ENCODE data around the gene KSR1.

DNA sequence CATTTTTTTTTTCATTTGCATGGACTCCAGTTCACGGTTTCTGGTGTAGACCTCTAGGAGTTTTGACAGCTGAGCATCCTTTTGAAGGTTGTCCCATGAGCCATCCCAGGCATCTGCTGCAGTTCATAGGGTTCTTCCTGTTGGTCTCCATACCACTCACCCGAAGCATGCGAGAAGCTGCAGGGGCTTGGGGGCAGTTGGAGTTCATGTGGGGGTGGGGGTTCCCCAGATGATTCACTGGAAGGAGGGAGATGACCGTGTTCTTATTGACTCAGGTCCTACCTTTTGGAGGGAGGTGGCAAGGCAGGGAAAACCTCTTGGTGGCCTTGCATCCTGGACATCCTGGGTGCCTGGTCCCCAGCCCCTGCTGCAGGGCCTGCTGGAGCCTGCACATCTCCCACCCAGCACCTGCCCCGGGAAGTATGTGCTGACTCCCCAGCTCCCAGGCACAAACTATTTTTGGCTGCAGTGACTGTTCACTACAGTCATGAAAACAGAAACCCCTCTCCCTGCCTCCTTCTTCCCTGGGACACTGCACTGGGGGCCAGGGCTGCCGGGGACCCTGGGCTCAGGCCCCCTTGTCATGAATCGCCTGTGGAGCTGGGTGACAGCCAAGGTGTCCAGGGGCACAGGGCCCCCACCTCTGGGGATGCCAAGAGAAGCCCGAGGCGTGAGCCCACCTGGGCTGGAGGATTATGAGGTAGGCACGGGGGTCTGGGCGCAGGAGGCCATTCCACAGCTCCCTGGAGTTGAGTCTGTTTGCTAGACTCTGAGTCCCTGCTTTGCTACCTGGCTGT, 109.8 kb downstream of the KSR1 start:
- TF ChIP-seq POLR2AphosphoS5 (IDR thresholded peaks at IDR 0.05), result no peak
- TF ChIP-seq, protein P1, sequence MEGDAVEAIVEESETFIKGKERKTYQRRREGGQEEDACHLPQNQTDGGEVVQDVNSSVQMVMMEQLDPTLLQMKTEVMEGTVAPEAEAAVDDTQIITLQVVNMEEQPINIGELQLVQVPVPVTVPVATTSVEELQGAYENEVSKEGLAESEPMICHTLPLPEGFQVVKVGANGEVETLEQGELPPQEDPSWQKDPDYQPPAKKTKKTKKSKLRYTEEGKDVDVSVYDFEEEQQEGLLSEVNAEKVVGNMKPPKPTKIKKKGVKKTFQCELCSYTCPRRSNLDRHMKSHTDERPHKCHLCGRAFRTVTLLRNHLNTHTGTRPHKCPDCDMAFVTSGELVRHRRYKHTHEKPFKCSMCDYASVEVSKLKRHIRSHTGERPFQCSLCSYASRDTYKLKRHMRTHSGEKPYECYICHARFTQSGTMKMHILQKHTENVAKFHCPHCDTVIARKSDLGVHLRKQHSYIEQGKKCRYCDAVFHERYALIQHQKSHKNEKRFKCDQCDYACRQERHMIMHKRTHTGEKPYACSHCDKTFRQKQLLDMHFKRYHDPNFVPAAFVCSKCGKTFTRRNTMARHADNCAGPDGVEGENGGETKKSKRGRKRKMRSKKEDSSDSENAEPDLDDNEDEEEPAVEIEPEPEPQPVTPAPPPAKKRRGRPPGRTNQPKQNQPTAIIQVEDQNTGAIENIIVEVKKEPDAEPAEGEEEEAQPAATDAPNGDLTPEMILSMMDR (IDR thresholded peaks at IDR 0.05), result no peak
